ENCODE data around the gene MARCHF11.

The MARCHF11 gene

GRCh38 chr5:16134204-16134603 lies 45.4 kb downstream of the MARCHF11 start:
- Histone ChIP-seq H3K4me3 (ENCODE audit: low read length in 2 of 2) (no peak overlapping the region), H3K36me3 (ENCODE audit: control insufficient read depth in 2 of 2, insufficient read depth in 2 of 2, low read length in 2 of 2) (no peaks in the 10 kb centered on the region), H3K9ac (ENCODE audit: low read length in 2 of 2) (no peak overlapping the region), H3K4me1 (ENCODE audit: control insufficient read depth, insufficient read depth, low read length) (no peaks in the 10 kb centered on the region), H3K27ac (ENCODE audit: low read length) (no peak overlapping the region), H3K27me3 (ENCODE audit: control insufficient read depth in 1 of 2, insufficient read depth in 2 of 2, low read length in 2 of 2) (no peaks in the 10 kb centered on the region), H3K9me3 (ENCODE audit: control insufficient read depth in 2 of 2, low read length in 2 of 2) (no peaks in the 10 kb centered on the region)

- no peaks in the 10 kb centered on the region for H3K9me3 ChIP-seq (ENCODE audit: control insufficient read depth in 2 of 2, low read length in 2 of 2)
- H3K27ac ChIP-seq (ENCODE audit: low read length) = no peak overlapping the region
- H3K9ac ChIP-seq (ENCODE audit: low read length in 2 of 2) = no peak overlapping the region
- no peaks in the 10 kb centered on the region for H3K36me3 ChIP-seq (ENCODE audit: control insufficient read depth in 2 of 2, insufficient read depth in 2 of 2, low read length in 2 of 2)
- no peak overlapping the region for H3K4me3 ChIP-seq (ENCODE audit: low read length in 2 of 2)
- H3K4me1 ChIP-seq (ENCODE audit: control insufficient read depth, insufficient read depth, low read length) = no peaks in the 10 kb centered on the region
- H3K27me3 ChIP-seq (ENCODE audit: control insufficient read depth in 1 of 2, insufficient read depth in 2 of 2, low read length in 2 of 2) = no peaks in the 10 kb centered on the region
These were observed 47.7 kb downstream of the MARCHF11 start for GRCh38 chr5:16131878-16132277.

GRCh38 chr5:16128944-16129343 lies 50.6 kb downstream of the MARCHF11 start:
- Histone ChIP-seq H3K27ac (ENCODE audit: low read length) (no peak overlapping the region), H3K4me1 (ENCODE audit: control insufficient read depth, insufficient read depth, low read length) (no peaks in the 10 kb centered on the region), H3K27me3 (ENCODE audit: control insufficient read depth in 1 of 2, insufficient read depth in 2 of 2, low read length in 2 of 2) (no peaks in the 10 kb centered on the region), H3K4me3 (ENCODE audit: low read length in 2 of 2) (no peak overlapping the region), H3K9me3 (ENCODE audit: control insufficient read depth in 2 of 2, low read length in 2 of 2) (no peaks in the 10 kb centered on the region), H3K36me3 (ENCODE audit: control insufficient read depth in 2 of 2, insufficient read depth in 2 of 2, low read length in 2 of 2) (no peaks in the 10 kb centered on the region), H3K9ac (ENCODE audit: low read length in 2 of 2) (no peak overlapping the region)

- Histone ChIP-seq H3K27ac (ENCODE audit: low read length) (no peak overlapping the region), H3K27me3 (ENCODE audit: control insufficient read depth in 1 of 2, insufficient read depth in 2 of 2, low read length in 2 of 2) (no peaks in the 10 kb centered on the region), H3K36me3 (ENCODE audit: control insufficient read depth in 2 of 2, insufficient read depth in 2 of 2, low read length in 2 of 2) (no peaks in the 10 kb centered on the region), H3K4me3 (ENCODE audit: low read length in 2 of 2) (no peak overlapping the region), H3K4me1 (ENCODE audit: control insufficient read depth, insufficient read depth, low read length) (no peaks in the 10 kb centered on the region), H3K9me3 (ENCODE audit: control insufficient read depth in 2 of 2, low read length in 2 of 2) (no peaks in the 10 kb centered on the region), H3K9ac (ENCODE audit: low read length in 2 of 2) (no peak overlapping the region)
These were observed 51.6 kb downstream of the MARCHF11 start for GRCh38 chr5:16127865-16128544.

- H3K36me3 ChIP-seq (ENCODE audit: control insufficient read depth in 2 of 2, insufficient read depth in 2 of 2, low read length in 2 of 2) = no peaks in the 10 kb centered on the region
- no peak overlapping the region for H3K4me3 ChIP-seq (ENCODE audit: low read length in 2 of 2)
- H3K9me3 ChIP-seq (ENCODE audit: control insufficient read depth in 2 of 2, low read length in 2 of 2) = peaks cover 0 to 2% of the 10 kb centered on the region in 2 donors
- H3K4me1 ChIP-seq (ENCODE audit: control insufficient read depth, insufficient read depth, low read length) = no peaks in the 10 kb centered on the region
- H3K27me3 ChIP-seq (ENCODE audit: control insufficient read depth in 1 of 2, insufficient read depth in 2 of 2, low read length in 2 of 2) = no peaks in the 10 kb centered on the region
- no peak overlapping the region for H3K27ac ChIP-seq (ENCODE audit: low read length)
- H3K9ac ChIP-seq (ENCODE audit: low read length in 2 of 2) = no peak overlapping the region
These were observed 59.0 kb downstream of the MARCHF11 start for GRCh38 chr5:16120579-16120978.

GRCh38 chr5:16119790-16120189 lies 59.8 kb downstream of the MARCHF11 start:
- no peak overlapping the region for H3K4me3 ChIP-seq (ENCODE audit: low read length in 2 of 2)
- no peak overlapping the region for H3K9ac ChIP-seq (ENCODE audit: low read length in 2 of 2)
- no peaks in the 10 kb centered on the region for H3K27me3 ChIP-seq (ENCODE audit: control insufficient read depth in 1 of 2, insufficient read depth in 2 of 2, low read length in 2 of 2)
- no peaks in the 10 kb centered on the region for H3K36me3 ChIP-seq (ENCODE audit: control insufficient read depth in 2 of 2, insufficient read depth in 2 of 2, low read length in 2 of 2)
- peaks cover 0 to 2% of the 10 kb centered on the region in 2 donors for H3K9me3 ChIP-seq (ENCODE audit: control insufficient read depth in 2 of 2, low read length in 2 of 2)
- H3K27ac ChIP-seq (ENCODE audit: low read length) = no peak overlapping the region
- H3K4me1 ChIP-seq (ENCODE audit: control insufficient read depth, insufficient read depth, low read length) = no peaks in the 10 kb centered on the region

- Histone ChIP-seq H3K4me3 (ENCODE audit: low read length in 2 of 2) (no peak overlapping the region), H3K27me3 (ENCODE audit: control insufficient read depth in 1 of 2, insufficient read depth in 2 of 2, low read length in 2 of 2) (no peaks in the 10 kb centered on the region), H3K36me3 (ENCODE audit: control insufficient read depth in 2 of 2, insufficient read depth in 2 of 2, low read length in 2 of 2) (no peaks in the 10 kb centered on the region), H3K9me3 (ENCODE audit: control insufficient read depth in 2 of 2, low read length in 2 of 2) (no peaks in the 10 kb centered on the region), H3K27ac (ENCODE audit: low read length) (no peak overlapping the region), H3K4me1 (ENCODE audit: control insufficient read depth, insufficient read depth, low read length) (no peaks in the 10 kb centered on the region), H3K9ac (ENCODE audit: low read length in 2 of 2) (no peak overlapping the region)
These were observed 64.5 kb downstream of the MARCHF11 start for GRCh38 chr5:16115140-16115539.

- Histone ChIP-seq H3K27ac (ENCODE audit: low read length) (no peak overlapping the region), H3K27me3 (ENCODE audit: control insufficient read depth in 1 of 2, insufficient read depth in 2 of 2, low read length in 2 of 2) (no peaks in the 10 kb centered on the region), H3K36me3 (ENCODE audit: control insufficient read depth in 2 of 2, insufficient read depth in 2 of 2, low read length in 2 of 2) (no peaks in the 10 kb centered on the region), H3K4me3 (ENCODE audit: low read length in 2 of 2) (no peak overlapping the region), H3K9ac (ENCODE audit: low read length in 2 of 2) (no peak overlapping the region), H3K4me1 (ENCODE audit: control insufficient read depth, insufficient read depth, low read length) (no peaks in the 10 kb centered on the region), H3K9me3 (ENCODE audit: control insufficient read depth in 2 of 2, low read length in 2 of 2) (peaks cover 0 to 12% of the 10 kb centered on the region in 2 donors)
These were observed 71.2 kb downstream of the MARCHF11 start for GRCh38 chr5:16108418-16108817.

GRCh38 chr5:16104961-16105360 lies 74.6 kb downstream of the MARCHF11 start:
- H3K4me3 ChIP-seq (ENCODE audit: low read length in 2 of 2) = no peak overlapping the region
- H3K27me3 ChIP-seq (ENCODE audit: control insufficient read depth in 1 of 2, insufficient read depth in 2 of 2, low read length in 2 of 2) = no peaks in the 10 kb centered on the region
- no peaks in the 10 kb centered on the region for H3K4me1 ChIP-seq (ENCODE audit: control insufficient read depth, insufficient read depth, low read length)
- no peak overlapping the region for H3K27ac ChIP-seq (ENCODE audit: low read length)
- peaks cover 9 to 27% of the 10 kb centered on the region in 2 donors for H3K9me3 ChIP-seq (ENCODE audit: control insufficient read depth in 2 of 2, low read length in 2 of 2)
- H3K9ac ChIP-seq (ENCODE audit: low read length in 2 of 2) = no peak overlapping the region
- no peaks in the 10 kb centered on the region for H3K36me3 ChIP-seq (ENCODE audit: control insufficient read depth in 2 of 2, insufficient read depth in 2 of 2, low read length in 2 of 2)

GRCh38 chr5:16095612-16096011 lies 84.0 kb downstream of the MARCHF11 start:
- Histone ChIP-seq H3K27me3 (ENCODE audit: control insufficient read depth in 1 of 2, insufficient read depth in 2 of 2, low read length in 2 of 2) (no peaks in the 10 kb centered on the region), H3K9me3 (ENCODE audit: control insufficient read depth in 2 of 2, low read length in 2 of 2) (no peaks in the 10 kb centered on the region), H3K9ac (ENCODE audit: low read length in 2 of 2) (no peak overlapping the region), H3K36me3 (ENCODE audit: control insufficient read depth in 2 of 2, insufficient read depth in 2 of 2, low read length in 2 of 2) (no peaks in the 10 kb centered on the region), H3K4me3 (ENCODE audit: low read length in 2 of 2) (no peak overlapping the region), H3K27ac (ENCODE audit: low read length) (no peak overlapping the region), H3K4me1 (ENCODE audit: control insufficient read depth, insufficient read depth, low read length) (no peaks in the 10 kb centered on the region)

GRCh38 chr5:16090270-16090669 lies 89.3 kb downstream of the MARCHF11 start:
- no peak overlapping the region for H3K4me3 ChIP-seq (ENCODE audit: low read length in 2 of 2)
- no peak overlapping the region for H3K27ac ChIP-seq (ENCODE audit: low read length)
- H3K27me3 ChIP-seq (ENCODE audit: control insufficient read depth in 1 of 2, insufficient read depth in 2 of 2, low read length in 2 of 2) = no peaks in the 10 kb centered on the region
- no peaks in the 10 kb centered on the region for H3K36me3 ChIP-seq (ENCODE audit: control insufficient read depth in 2 of 2, insufficient read depth in 2 of 2, low read length in 2 of 2)
- H3K9me3 ChIP-seq (ENCODE audit: control insufficient read depth in 2 of 2, low read length in 2 of 2) = no peaks in the 10 kb centered on the region
- no peaks in the 10 kb centered on the region for H3K4me1 ChIP-seq (ENCODE audit: control insufficient read depth, insufficient read depth, low read length)
- H3K9ac ChIP-seq (ENCODE audit: low read length in 2 of 2) = no peak overlapping the region
